Esophagus muscularis mucosa (tissue), 4 donors: ENCODE data around the gene DTX1. TPM values are rescaled to one million over a fixed set of nuclear protein-coding genes. Genes with fewer than 3 reads are reported as not detected.

Experiments used
- DNase-seq: peaks from one replicate; pipeline ENCODE4 v3.0.0-alpha.2; 2017; ENCODE audit errors: extremely low spot score
- H3K27ac ChIP-seq, 4 donors: fragments of 200-600 bp; sonication (generic); replicated peaks in 1 of 4; 1 replicate in 3 of 4; 2 replicates in 1 of 4; pipeline ENCODE4 v1.5.1; 2016 to 2019; ENCODE audit warnings: mild to moderate bottlenecking in 1 of 4
- H3K27me3 ChIP-seq, 4 donors: fragments of 200-600 bp; sonication (generic); one replicate each; pipeline versions ENCODE4 v1.5.1 to v1.6.0; 2016 to 2019
- H3K36me3 ChIP-seq, 4 donors: fragments of 200-600 bp; sonication (generic); one replicate each; pipeline ENCODE4 v1.5.1; 2016 to 2019
- H3K4me1 ChIP-seq, 4 donors: fragments of 200-600 bp; sonication (generic); one replicate each; pipeline ENCODE4 v1.5.1; 2016 to 2019
- H3K4me3 ChIP-seq, 4 donors: fragments of 200-600 bp; sonication (generic); 1 replicate in 2 of 4; 2 replicates in 2 of 4; pipeline ENCODE4 v1.5.1; 2016 to 2019; ENCODE audit warnings: mild to moderate bottlenecking in 4 of 4, moderate library complexity in 1 of 4
- H3K9me3 ChIP-seq, 4 donors: fragments of 200-600 bp; sonication (generic); 1 replicate in 3 of 4; 2 replicates in 1 of 4; pipeline ENCODE4 v1.5.1; 2016 to 2019
- CTCF ChIP-seq, 3 experiments: fragments of 200-600 bp in 2 of 3; fragments of 450-650 bp in 1 of 3; sonication (generic) in 2 of 3; IDR thresholded peaks; one replicate each; pipeline ENCODE4 v1.5.1; 2017 to 2019; ENCODE audit warnings: antibody characterized with exemption in 3 of 3, mild to moderate bottlenecking in 2 of 3, moderate library complexity in 1 of 3
- EP300 ChIP-seq: sonication (generic); formaldehyde crosslinking; IDR thresholded peaks from one replicate; pipeline ENCODE4 v1.6.1; 2017; ENCODE audit warnings: antibody characterized with exemption
- POLR2A ChIP-seq: fragments of 450-650 bp; IDR thresholded peaks from one replicate; pipeline ENCODE4 v1.6.1; 2017; ENCODE audit warnings: antibody characterized with exemption, moderate library complexity, mild to moderate bottlenecking, low read depth
- POLR2AphosphoS5 ChIP-seq, 2 donors: sonication (generic); formaldehyde crosslinking; IDR thresholded peaks; one replicate each; pipeline ENCODE4 v1.6.1; 2017; ENCODE audit warnings: antibody characterized with exemption in 2 of 2
- WGBS: methylation state at CpG from one replicate; pipeline ENCODE4 v1.1.5; 2018; 5-methylcytosine and 5-hydroxymethylcytosine counted together
- intact Hi-C: fragments of 100-400 bp; cut with DNase I; formaldehyde crosslinking; loops from one replicate; pipeline ENCODE4 v1.15.1; 2023
- total RNA-seq, 4 donors: library from RNA; depleted of rRNA; stranded (reverse); fragments of >200 nt; gene quantifications; one replicate each; pipeline versions ENCODE4 v1.1.0 to v1.2.1, GENCODE V29; 2016

The DTX1 gene
- total RNA-seq, 4 donors from 2014 or later: 3.6 to 6.1 (median 4.9) TPM

GRCh38 chr12:113066813-113067400 is 10.4 kb downstream of the DTX1 start:
- intact Hi-C loops: no loop called here
- no peaks in the 10 kb centered on the region for H3K36me3 ChIP-seq
- no peaks in the 10 kb centered on the region for H3K9me3 ChIP-seq
- TF ChIP-seq POLR2AphosphoS5 (IDR thresholded peaks at IDR 0.05): no peak
- no peak for TF ChIP-seq POLR2A
- no peak for TF ChIP-seq EP300
- TF ChIP-seq CTCF (IDR thresholded peaks at IDR 0.05): no peak
- no peak for DNase-seq
- peaks cover 0 to 11% (median 7%) of the 10 kb centered on the region in 4 donors for H3K4me1 ChIP-seq
- H3K27me3 ChIP-seq: peaks cover 0 to 61% (median 5%) of the 10 kb centered on the region in 4 donors
- WGBS: 77% methylated on average over 5 of the region's 13 CpGs
- no peak overlapping the region for H3K4me3 ChIP-seq
- no peak overlapping the region for H3K27ac ChIP-seq

- no peaks in the 10 kb centered on the region for H3K36me3 ChIP-seq
- TF ChIP-seq POLR2A (no peak), CTCF (IDR thresholded peaks at IDR 0.05) (no peak), POLR2AphosphoS5 (IDR thresholded peaks at IDR 0.05) (no peak), EP300 (no peak)
- DNase-seq: no peak
- H3K4me1 ChIP-seq: peaks cover 0 to 16% (median 9%) of the 10 kb centered on the region in 4 donors
- peaks cover 0 to 51% (median 4%) of the 10 kb centered on the region in 4 donors for H3K27me3 ChIP-seq
- H3K9me3 ChIP-seq: no peaks in the 10 kb centered on the region
- no peak overlapping the region for H3K27ac ChIP-seq
- intact Hi-C loops: no loop called here
- WGBS: 89% methylated on average over 10 of the region's 10 CpGs
- H3K4me3 ChIP-seq: no peak overlapping the region
Measured at GRCh38 chr12:113067987-113068935, 11.7 kb downstream of the DTX1 start.

GRCh38 chr12:113069149-113069548 is 12.6 kb downstream of the DTX1 start:
- DNase-seq: no peak
- H3K9me3 ChIP-seq: no peaks in the 10 kb centered on the region
- 82% methylated on average over 3 of the region's 5 CpGs for WGBS
- H3K4me3 ChIP-seq: no peak overlapping the region
- H3K27me3 ChIP-seq: peaks cover 0 to 42% (median 4%) of the 10 kb centered on the region in 4 donors
- H3K27ac ChIP-seq: no peak overlapping the region
- intact Hi-C loops: no loop called here
- TF ChIP-seq POLR2A: no peak
- TF ChIP-seq POLR2AphosphoS5 (IDR thresholded peaks at IDR 0.05): no peak
- no peak for TF ChIP-seq CTCF (IDR thresholded peaks at IDR 0.05)
- TF ChIP-seq EP300: no peak
- no peaks in the 10 kb centered on the region for H3K36me3 ChIP-seq
- H3K4me1 ChIP-seq: peaks cover 0 to 16% (median 9%) of the 10 kb centered on the region in 4 donors

GRCh38 chr12:113069751-113070116 is 13.2 kb downstream of the DTX1 start:
- no peak for TF ChIP-seq EP300
- Histone ChIP-seq H3K27ac (no peak overlapping the region), H3K4me1 (peaks cover 0 to 16% (median 9%) of the 10 kb centered on the region in 4 donors), H3K9me3 (no peaks in the 10 kb centered on the region), H3K36me3 (no peaks in the 10 kb centered on the region), H3K27me3 (peaks cover 0 to 36% (median 3%) of the 10 kb centered on the region in 4 donors), H3K4me3 (no peak overlapping the region)
- 96% methylated on average over 4 of the region's 6 CpGs for WGBS
- no peak for DNase-seq
- intact Hi-C loops: no loop called here
